ENCODE measurements around the gene AP5B1. TPM values are rescaled to one million over a fixed set of nuclear protein-coding genes. Genes with fewer than 3 reads are reported as not detected.

AP5B1 gene
- total and polyA plus RNA-seq, 2 of the 8 experiments (the other 6 are each of a cell fraction or from before 2014, with no cell fraction given) = 7.6 to 10.0 TPM

- no peak for TF ChIP-seq CHD7 (IDR thresholded peaks at IDR 0.05; ENCODE audit: insufficient replicate concordance, low read length)
Measured at GRCh38 chr11:65773784-65774411, 6.9 kb downstream of the AP5B1 start (continued).
